Muscle of leg (tissue), 11 donors: ENCODE measurements around the gene SEMA3D. TPM values are rescaled to one million over a fixed set of nuclear protein-coding genes. Genes with fewer than 3 reads are reported as not detected.

Experiments used
- DNase-seq: peaks from one replicate; pipeline ENCODE4 v3.0.0; 2013
- H3K27ac ChIP-seq: one replicate; pipeline ENCODE4 v1.5.1; 2013; ENCODE audit warnings: mild to moderate bottlenecking, low read length, control low read depth
- H3K27me3 ChIP-seq: one replicate; pipeline ENCODE4 v1.6.1; 2013; ENCODE audit warnings: low read length; ENCODE audit not compliant: control insufficient read depth, insufficient read depth
- H3K36me3 ChIP-seq: one replicate; pipeline ENCODE4 v1.6.1; 2013; ENCODE audit warnings: low read length; ENCODE audit not compliant: control insufficient read depth, insufficient read depth
- H3K4me1 ChIP-seq: one replicate; pipeline ENCODE4 v1.6.1; 2013; ENCODE audit warnings: low read length; ENCODE audit not compliant: control insufficient read depth, insufficient read depth
- H3K4me3 ChIP-seq: one replicate; pipeline ENCODE4 v1.5.1; 2013; ENCODE audit warnings: low read length, control low read depth
- H3K9me3 ChIP-seq: replicated peaks from 2 replicates; pipeline ENCODE4 v1.6.1; 2013; ENCODE audit warnings: low read depth, low read length; ENCODE audit not compliant: control insufficient read depth
- WGBS: methylation state at CpG from one replicate; pipeline ENCODE4 v1.1.5; 2013; ENCODE audit warnings: missing lambda C conversion rate; ENCODE audit not compliant: insufficient coverage; 5-methylcytosine and 5-hydroxymethylcytosine counted together
- polyA plus RNA-seq, 8 donors: library from polyadenylated mRNA; unstranded; fragments of 120-200 nt; gene quantifications; one replicate each; pipeline versions ENCODE4 v1.2.1 to v1.2.3, GENCODE V29; 2013; ENCODE audit warnings: inconsistent platforms in 1 of 8, low replicate concordance in 1 of 8; ENCODE audit not compliant: insufficient read length in 8 of 8, insufficient read depth in 1 of 8
- total RNA-seq: library from RNA; stranded (reverse); fragments of 120-200 nt; gene quantifications from one replicate; pipeline ENCODE4 v1.2.4, GENCODE V29; 2013

The SEMA3D gene
- total and polyA plus RNA-seq, 9 donors = 8.5 to 29.3 (median 18.7) TPM

GRCh38 chr7:84981055-84981976, 205.5 kb downstream of the SEMA3D start:
- 67% methylated on average over 4 of the region's 6 CpGs for WGBS
- Histone ChIP-seq H3K36me3 (no peaks in the 10 kb centered on the region), H3K27me3 (no peaks in the 10 kb centered on the region), H3K27ac (no peak overlapping the region), H3K9me3 (no peaks in the 10 kb centered on the region), H3K4me1 (no peaks in the 10 kb centered on the region), H3K4me3 (no peak overlapping the region)
- no peak for DNase-seq

DNA sequence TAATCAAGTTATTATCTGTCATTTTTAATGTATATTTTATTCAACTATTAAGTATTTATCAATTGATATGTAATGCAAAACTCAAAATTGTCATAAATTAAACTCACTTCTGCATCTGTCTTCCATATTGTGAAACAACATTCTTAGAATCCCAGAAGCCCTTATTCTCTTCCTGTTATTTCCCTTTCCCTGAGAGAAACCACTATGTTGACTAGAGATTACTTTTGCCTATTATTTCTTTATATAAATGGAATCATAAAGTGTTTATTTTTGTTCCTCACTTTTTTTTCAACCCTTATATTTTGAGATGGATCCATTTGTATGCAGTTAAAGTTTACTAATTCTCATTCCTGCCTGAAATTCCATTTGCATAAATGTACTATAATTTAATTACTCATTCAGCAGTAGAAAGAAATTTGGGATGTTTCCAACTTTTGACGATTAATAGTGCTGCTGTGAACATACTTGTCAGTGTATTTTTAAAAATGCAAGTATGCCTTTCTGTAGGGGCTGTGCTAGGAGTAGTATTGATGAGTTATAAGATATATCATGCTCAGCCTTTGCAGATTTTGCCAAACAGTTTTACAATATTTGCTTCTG, 211.2 kb downstream of the SEMA3D start:
- Histone ChIP-seq H3K27me3 (no peaks in the 10 kb centered on the region), H3K4me1 (no peaks in the 10 kb centered on the region), H3K27ac (no peak overlapping the region), H3K4me3 (no peak overlapping the region), H3K9me3 (no peaks in the 10 kb centered on the region), H3K36me3 (no peaks in the 10 kb centered on the region)
- WGBS = no CpG with 5 or more reads among the region's 1 CpG
- DNase-seq = no peak

DNA sequence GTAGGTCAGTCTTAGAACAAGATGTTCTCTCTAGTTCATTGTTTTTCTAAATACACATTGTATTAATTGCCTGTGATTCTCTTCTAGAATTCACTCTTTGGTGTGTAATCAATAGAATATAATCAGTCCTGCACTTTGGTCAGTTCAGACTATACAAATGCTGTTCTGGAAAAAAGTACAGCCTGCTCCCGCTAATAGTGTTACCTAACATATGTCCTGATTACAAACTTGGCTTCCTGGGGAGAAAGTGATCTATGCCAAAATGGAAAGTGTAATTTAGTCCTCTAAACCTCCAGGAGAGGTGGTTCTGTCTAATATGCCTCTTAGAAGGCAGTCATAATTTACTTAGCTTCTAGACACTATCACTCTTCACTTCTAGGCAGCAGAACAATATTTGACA, 215.5 kb downstream of the SEMA3D start:
- WGBS = no CpG with 5 or more reads among the region's 1 CpG
- H3K36me3 ChIP-seq = no peaks in the 10 kb centered on the region
- no peak overlapping the region for H3K27ac ChIP-seq

GRCh38 chr7:84970670-84971069, 216.2 kb downstream of the SEMA3D start:
- Histone ChIP-seq H3K27me3 (no peaks in the 10 kb centered on the region), H3K9me3 (no peaks in the 10 kb centered on the region), H3K36me3 (no peaks in the 10 kb centered on the region), H3K4me3 (no peak overlapping the region), H3K4me1 (no peaks in the 10 kb centered on the region), H3K27ac (no peak overlapping the region)
- no peak for DNase-seq

More for the DNA sequence above, 215.5 kb downstream of the SEMA3D start:
- no peaks in the 10 kb centered on the region for H3K4me1 ChIP-seq
- no peak overlapping the region for H3K4me3 ChIP-seq
- H3K9me3 ChIP-seq = no peaks in the 10 kb centered on the region
- DNase-seq = no peak
- H3K27me3 ChIP-seq = no peaks in the 10 kb centered on the region

DNA sequence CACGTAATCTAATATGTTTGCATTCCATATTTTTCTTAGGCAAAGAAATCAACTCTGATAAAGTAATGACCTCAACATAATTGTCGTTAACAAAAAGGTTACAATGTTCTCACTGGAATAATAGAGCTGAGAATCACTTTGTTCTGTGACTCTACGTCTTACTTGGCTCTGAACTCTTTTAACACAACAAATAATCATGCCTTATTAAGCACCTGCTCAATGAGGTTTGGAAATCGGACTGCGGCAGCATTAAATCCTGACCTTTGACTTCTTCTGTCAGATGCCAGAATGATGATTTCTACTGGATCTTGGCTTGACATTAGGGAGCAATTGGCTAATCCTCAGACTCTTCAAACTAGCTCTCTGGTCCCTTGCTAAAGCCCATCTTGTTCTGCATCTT, 233.6 kb downstream of the SEMA3D start:
- no peaks in the 10 kb centered on the region for H3K9me3 ChIP-seq
- H3K27ac ChIP-seq = no peak overlapping the region
- H3K27me3 ChIP-seq = no peaks in the 10 kb centered on the region
- WGBS = 57% methylated on average over 1 of the region's 5 CpGs
- H3K4me3 ChIP-seq = no peak overlapping the region
- DNase-seq = no peak
- H3K4me1 ChIP-seq = no peaks in the 10 kb centered on the region
- H3K36me3 ChIP-seq = no peaks in the 10 kb centered on the region

- no peak overlapping the region for H3K4me3 ChIP-seq
- DNase-seq = no peak
- no peaks in the 10 kb centered on the region for H3K36me3 ChIP-seq
- H3K9me3 ChIP-seq = no peaks in the 10 kb centered on the region
- H3K4me1 ChIP-seq = no peaks in the 10 kb centered on the region
- H3K27ac ChIP-seq = no peak overlapping the region
- H3K27me3 ChIP-seq = no peaks in the 10 kb centered on the region
Observed at GRCh38 chr7:84950836-84951235, 236.0 kb downstream of the SEMA3D start.

DNA sequence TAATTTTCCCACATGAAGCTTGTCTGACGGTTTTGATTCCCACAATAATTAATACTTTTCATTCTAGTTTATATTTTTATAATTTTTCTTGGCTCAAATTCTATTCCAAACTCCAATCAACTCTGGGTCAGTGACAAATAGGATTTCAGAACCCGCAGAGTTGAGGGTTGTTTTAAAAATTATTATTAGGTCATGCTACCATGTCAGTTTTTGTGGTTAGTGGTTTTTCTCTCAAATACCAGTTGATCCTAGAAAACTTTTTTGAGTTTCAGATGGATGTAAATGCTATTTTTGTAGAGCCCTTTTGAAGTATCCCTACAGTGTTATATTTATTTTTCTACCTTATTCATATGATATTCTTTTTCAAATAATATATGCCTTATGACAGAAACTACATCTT, 237.4 kb downstream of the SEMA3D start:
- H3K4me1 ChIP-seq = no peaks in the 10 kb centered on the region
- DNase-seq = no peak
- H3K27me3 ChIP-seq = no peaks in the 10 kb centered on the region
- no peaks in the 10 kb centered on the region for H3K9me3 ChIP-seq
- WGBS = no CpG with 5 or more reads among the region's 2 CpGs
- no peak overlapping the region for H3K27ac ChIP-seq
- no peak overlapping the region for H3K4me3 ChIP-seq
- H3K36me3 ChIP-seq = no peaks in the 10 kb centered on the region

- no peak overlapping the region for H3K27ac ChIP-seq
- H3K4me1 ChIP-seq = no peaks in the 10 kb centered on the region
- H3K27me3 ChIP-seq = no peaks in the 10 kb centered on the region
- no peaks in the 10 kb centered on the region for H3K36me3 ChIP-seq
- no peak for DNase-seq
- H3K9me3 ChIP-seq = no peaks in the 10 kb centered on the region
- WGBS = no CpG with 5 or more reads among the region's 1 CpG
- H3K4me3 ChIP-seq = no peak overlapping the region
Observed at GRCh38 chr7:84949067-84949466, 237.8 kb downstream of the SEMA3D start.

DNA sequence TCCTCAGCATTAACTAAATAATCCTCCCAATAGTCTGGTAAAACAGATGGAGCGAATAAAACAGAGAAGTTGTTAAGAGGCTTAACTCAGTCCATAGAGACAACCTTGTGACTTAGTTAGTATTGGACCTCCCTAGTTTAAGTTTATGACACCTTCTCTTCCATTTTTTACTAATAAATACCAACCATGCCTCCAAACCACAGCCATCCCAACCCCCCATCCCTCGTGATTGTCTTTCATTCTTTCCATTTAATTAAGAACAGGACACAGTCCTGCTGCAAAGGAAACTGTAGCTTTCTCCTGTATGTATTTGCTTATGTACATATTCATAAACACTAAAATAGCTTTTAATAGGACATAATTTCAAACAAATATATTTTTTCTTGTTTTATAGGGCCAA, 238.2 kb downstream of the SEMA3D start:
- H3K27me3 ChIP-seq = no peaks in the 10 kb centered on the region
- H3K4me1 ChIP-seq = no peaks in the 10 kb centered on the region
- H3K4me3 ChIP-seq = no peak overlapping the region
- H3K36me3 ChIP-seq = no peaks in the 10 kb centered on the region
- no peak overlapping the region for H3K27ac ChIP-seq
- no CpG with 5 or more reads among the region's 2 CpGs for WGBS
- H3K9me3 ChIP-seq = no peaks in the 10 kb centered on the region
- DNase-seq = no peak

DNA sequence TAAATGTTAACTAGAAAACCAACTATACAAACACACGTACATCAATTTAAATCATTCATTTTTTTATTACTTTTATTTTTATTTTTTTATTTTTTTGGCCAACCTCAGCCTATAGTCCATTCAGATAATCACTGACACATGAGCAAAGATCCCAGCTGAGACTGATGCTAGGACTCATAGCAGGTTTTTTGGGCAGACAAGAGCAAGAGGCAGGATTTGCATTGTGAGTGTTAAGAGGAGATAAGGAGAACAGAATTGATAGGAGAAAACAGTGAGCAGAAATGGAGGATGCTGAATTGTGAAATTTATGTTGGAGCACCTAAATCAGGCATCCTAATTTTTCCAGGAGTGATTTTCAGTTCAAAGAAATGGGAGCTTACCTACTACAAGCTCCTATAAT, 240.3 kb downstream of the SEMA3D start:
- H3K27me3 ChIP-seq = no peaks in the 10 kb centered on the region
- H3K36me3 ChIP-seq = no peaks in the 10 kb centered on the region
- no peak overlapping the region for H3K4me3 ChIP-seq
- H3K4me1 ChIP-seq = no peaks in the 10 kb centered on the region
- no CpG with 5 or more reads among the region's 1 CpG for WGBS
- no peak overlapping the region for H3K27ac ChIP-seq
- no peak for DNase-seq
- H3K9me3 ChIP-seq = no peaks in the 10 kb centered on the region
